Pancreas (tissue), 10 donors: ENCODE measurements around the gene DENND2A. TPM values are rescaled to one million over a fixed set of nuclear protein-coding genes. Genes with fewer than 3 reads are reported as not detected.

Experiments used
- ATAC-seq, 4 donors: fragments of 200-7000 bp; cut with Tn5 transposase; one replicate each; pipeline versions ENCODE4 v1.8.0 to v1.9.1; 2020; ENCODE audit warnings: mild to moderate bottlenecking in 4 of 4, moderate library complexity in 4 of 4
- DNase-seq, 6 donors: peaks; one replicate each; pipeline ENCODE4 v3.0.0-alpha.2; 2020
- FAIRE-seq: peaks from 2 replicates; lab custom pipeline; 2012; peaks lifted over from hg19 to GRCh38; lab: Jason Lieb, UNC
- H3K27ac ChIP-seq, 4 donors: fragments of 200-600 bp; sonication (generic); 1 replicate in 3 of 4; 2 replicates in 1 of 4; pipeline versions ENCODE4 v1.5.0 to v1.8.0; 2020
- H3K27me3 ChIP-seq, 4 donors: fragments of 200-600 bp; one replicate each; pipeline ENCODE4 v1.8.0; 2021
- H3K36me3 ChIP-seq, 3 donors: fragments of 200-600 bp; sonication (generic) in 1 of 3; one replicate each; pipeline versions ENCODE4 v1.5.0 to v1.8.0; 2020 to 2021
- H3K4me1 ChIP-seq, 3 donors: fragments of 200-600 bp; one replicate each; pipeline ENCODE4 v1.8.0; 2021
- H3K4me3 ChIP-seq, 4 donors: fragments of 200-600 bp; sonication (generic) in 2 of 4; one replicate each; pipeline versions ENCODE4 v1.5.0 to v1.8.0; 2020 to 2021
- H3K9me3 ChIP-seq, 4 donors: fragments of 200-600 bp; one replicate each; pipeline ENCODE4 v1.8.0; 2021
- WGBS, 2 donors: extraction: QIAGEN DNeasy Blood & Tissue Kit; methylation state at CpG; one replicate each; pipeline ENCODE4 v1.1.7; 2013; 5-methylcytosine and 5-hydroxymethylcytosine counted together
- intact Hi-C, 3 donors: fragments of 100-400 bp; cut with DNase I; formaldehyde crosslinking; loops; one replicate each; pipeline versions ENCODE4 v1.11.1 to v1.14.2; 2022
- polyA plus RNA-seq, 2 donors: library from polyadenylated mRNA; stranded (reverse); fragments of 200-250 nt; gene quantifications; one replicate each; pipeline ENCODE4 v1.2.3, GENCODE V29; 2013
- total RNA-seq, 6 donors: library from RNA; stranded (reverse); fragmentation: NEBNext Ultra II Directional in 4 of 6; extraction: Animal tissue kit (Norgen Biotek cat#: 25700) in 4 of 6; gene quantifications; one replicate each; pipeline versions ENCODE4 v1.2.1 to v1.2.4, GENCODE V29; 2021 to 2023
- TF ChIP-seq, protein P1 (sequence below), 4 donors: fragments of 200-600 bp; sonication (generic) in 3 of 4; IDR thresholded peaks; one replicate each; pipeline versions ENCODE4 v1.5.0 to v1.8.0; 2021; ENCODE audit warnings: antibody characterized with exemption in 4 of 4
- donor health status: healthy with polysubstance abuse.
- donor health status: DM: no; HTN: no; CAD: no; lungs with moderate emphysema.
- donor health status: DM: no; HTN: no; CAD: no.
- donor health status: control.
- donor health status: control.
- donor health status: Bipolar disorder and iron deficiency.
- donor health status: DM: yes; HTN: yes; CAD: no.
- donor health status: DM: no; HTN: no; CAD: no.
- donor health status: DM: no; HTN: no; CAD: no.
- donor health status: DM: yes; HTN: yes; CAD: no.

Gene DENND2A
- total and polyA plus RNA-seq, 8 donors, result 1.1 to 5.0 (median 1.8) TPM

DNA sequence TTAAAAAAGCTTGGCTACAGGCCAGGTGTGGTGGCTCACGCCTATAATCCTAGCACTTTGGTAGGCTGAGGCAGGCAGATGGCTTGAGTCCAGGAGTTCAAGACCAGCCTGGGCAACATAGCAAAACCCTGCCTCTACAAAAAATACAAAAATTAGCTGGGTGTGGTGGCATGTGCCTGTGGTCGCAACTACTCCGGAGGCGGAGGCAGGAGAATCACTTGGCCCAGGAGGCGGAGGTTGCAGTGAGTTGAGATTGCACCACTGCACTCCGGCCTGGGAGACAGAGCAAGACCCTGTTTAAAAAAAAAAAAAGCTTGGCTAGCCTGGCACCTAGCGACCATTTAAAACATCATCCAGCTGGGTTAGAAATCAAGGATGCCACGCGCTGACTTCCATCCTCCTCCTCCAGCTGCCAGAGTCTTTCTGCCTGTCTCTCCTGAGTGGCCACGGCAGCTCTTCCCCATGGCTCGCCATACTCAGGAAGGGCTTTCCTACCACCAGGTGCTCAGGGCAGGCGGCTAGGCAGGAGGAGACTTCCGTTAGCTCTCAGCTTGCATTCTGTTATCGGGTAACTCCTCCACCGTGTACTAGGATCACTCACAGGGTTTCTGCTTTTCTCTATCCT, 45.0 kb downstream of the DENND2A start:
- TF ChIP-seq, protein P1, sequence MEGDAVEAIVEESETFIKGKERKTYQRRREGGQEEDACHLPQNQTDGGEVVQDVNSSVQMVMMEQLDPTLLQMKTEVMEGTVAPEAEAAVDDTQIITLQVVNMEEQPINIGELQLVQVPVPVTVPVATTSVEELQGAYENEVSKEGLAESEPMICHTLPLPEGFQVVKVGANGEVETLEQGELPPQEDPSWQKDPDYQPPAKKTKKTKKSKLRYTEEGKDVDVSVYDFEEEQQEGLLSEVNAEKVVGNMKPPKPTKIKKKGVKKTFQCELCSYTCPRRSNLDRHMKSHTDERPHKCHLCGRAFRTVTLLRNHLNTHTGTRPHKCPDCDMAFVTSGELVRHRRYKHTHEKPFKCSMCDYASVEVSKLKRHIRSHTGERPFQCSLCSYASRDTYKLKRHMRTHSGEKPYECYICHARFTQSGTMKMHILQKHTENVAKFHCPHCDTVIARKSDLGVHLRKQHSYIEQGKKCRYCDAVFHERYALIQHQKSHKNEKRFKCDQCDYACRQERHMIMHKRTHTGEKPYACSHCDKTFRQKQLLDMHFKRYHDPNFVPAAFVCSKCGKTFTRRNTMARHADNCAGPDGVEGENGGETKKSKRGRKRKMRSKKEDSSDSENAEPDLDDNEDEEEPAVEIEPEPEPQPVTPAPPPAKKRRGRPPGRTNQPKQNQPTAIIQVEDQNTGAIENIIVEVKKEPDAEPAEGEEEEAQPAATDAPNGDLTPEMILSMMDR (IDR thresholded peaks at IDR 0.05), result no peak
- no peaks in the 10 kb centered on the region for H3K36me3 ChIP-seq
- no peak overlapping the region for H3K27ac ChIP-seq
- H3K27me3 ChIP-seq, result no peaks in the 10 kb centered on the region
- ATAC-seq (no peak), FAIRE-seq (no peak), DNase-seq (no peak)
- no peaks in the 10 kb centered on the region for H3K9me3 ChIP-seq
- H3K4me1 ChIP-seq, result no peaks in the 10 kb centered on the region
- intact Hi-C loops, result no loop called here
- no peak overlapping the region for H3K4me3 ChIP-seq
- WGBS, 2 donors, result 84 to 88% methylated on average over 15 of the region's 15 CpGs

DNA sequence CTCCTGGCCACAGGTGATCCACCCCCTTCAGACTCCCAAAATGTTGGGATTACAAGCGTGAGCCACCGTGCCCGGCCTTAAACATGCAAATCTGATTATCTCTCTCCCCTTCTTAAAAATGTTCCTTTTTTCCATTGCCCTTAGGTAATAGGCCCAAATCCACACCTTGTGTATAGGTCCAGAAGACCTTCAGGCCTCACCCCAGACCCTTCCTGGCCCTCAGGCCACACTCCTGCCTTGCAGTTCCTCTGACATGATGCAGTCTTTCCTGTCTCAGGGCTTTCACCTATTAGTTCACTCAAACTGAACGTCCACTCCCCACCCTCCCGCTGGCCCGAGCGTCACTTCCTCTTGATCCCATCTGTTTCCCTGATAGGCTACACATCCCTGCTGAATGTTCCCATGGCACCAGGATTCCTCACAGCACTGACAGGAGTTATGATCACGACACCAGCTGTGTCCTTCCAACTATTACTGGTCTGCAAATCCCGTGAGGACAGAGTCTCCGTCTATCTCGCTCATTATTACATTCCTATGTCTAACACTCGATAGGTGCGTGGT, 46.4 kb downstream of the DENND2A start:
- no peak overlapping the region for H3K27ac ChIP-seq
- no peaks in the 10 kb centered on the region for H3K27me3 ChIP-seq
- ATAC-seq (no peak), DNase-seq (no peak), FAIRE-seq (no peak)
- H3K4me3 ChIP-seq, result no peak overlapping the region
- no peaks in the 10 kb centered on the region for H3K36me3 ChIP-seq
- WGBS, 2 donors, result 89 to 94% methylated on average over 13 of the region's 13 CpGs
- H3K4me1 ChIP-seq, result no peaks in the 10 kb centered on the region
- TF ChIP-seq, protein P1 (IDR thresholded peaks at IDR 0.05), result no peak
- intact Hi-C loops, result no loop called here
- no peaks in the 10 kb centered on the region for H3K9me3 ChIP-seq

DNA sequence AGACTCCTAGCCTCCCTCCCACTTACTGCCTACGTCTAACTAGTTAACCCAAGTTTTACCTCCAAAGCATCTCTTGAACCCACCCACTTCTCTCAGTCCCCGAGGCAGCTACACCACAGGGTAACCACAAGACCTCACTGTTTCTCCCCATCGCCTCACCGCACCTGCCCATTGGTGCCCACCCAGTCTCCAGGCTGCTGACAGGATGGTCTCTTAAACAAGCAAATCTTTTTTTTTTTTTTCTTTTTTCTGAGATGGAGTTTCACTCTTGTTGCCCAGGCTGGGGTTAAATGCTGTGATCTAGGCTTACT, 47.0 kb downstream of the DENND2A start:
- 85 to 88% methylated on average over 4 of the region's 4 CpGs for WGBS, 2 donors
- DNase-seq (no peak), FAIRE-seq (no peak), ATAC-seq (no peak)
- Histone ChIP-seq H3K4me1 (no peaks in the 10 kb centered on the region), H3K27ac (no peak overlapping the region), H3K27me3 (no peaks in the 10 kb centered on the region), H3K36me3 (no peaks in the 10 kb centered on the region), H3K9me3 (no peaks in the 10 kb centered on the region), H3K4me3 (no peak overlapping the region)
- intact Hi-C loops, result no loop called here
- TF ChIP-seq, protein P1 (IDR thresholded peaks at IDR 0.05), result no peak

DNA sequence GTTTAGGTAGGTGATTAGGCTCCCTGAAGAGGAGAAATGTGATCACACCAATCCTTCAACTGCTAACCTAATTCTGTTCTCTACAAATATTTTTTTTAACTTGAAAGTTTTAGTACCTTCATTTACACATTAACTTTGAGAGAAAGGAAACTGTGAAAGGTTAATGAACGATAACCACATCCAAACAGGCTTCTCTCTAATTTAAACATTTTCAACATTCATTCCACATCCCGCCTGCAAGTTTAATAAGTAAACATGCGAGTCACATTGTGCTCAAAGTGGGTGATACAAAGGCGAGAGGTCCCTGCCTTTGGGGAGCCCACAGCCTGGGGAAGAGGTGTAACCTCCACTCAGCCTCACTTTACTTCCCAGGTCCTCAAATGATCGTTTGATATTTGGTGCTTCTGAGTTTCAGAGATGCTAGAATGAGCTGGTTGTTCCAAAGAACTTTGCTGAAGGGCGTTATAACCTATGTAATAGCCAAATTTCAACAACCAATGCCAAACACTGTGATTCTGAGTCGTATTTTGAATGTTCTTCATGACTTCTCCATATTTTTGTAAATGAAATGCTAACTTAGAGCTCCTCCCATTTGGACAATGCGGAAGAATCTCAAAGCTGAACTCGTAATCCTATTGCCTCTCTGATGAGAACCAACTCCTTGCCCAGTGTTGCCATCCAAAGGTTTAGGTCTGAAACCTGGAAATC, 47.5 kb downstream of the DENND2A start:
- FAIRE-seq, result no peak
- H3K27ac ChIP-seq, result no peak overlapping the region
- H3K4me1 ChIP-seq, result no peaks in the 10 kb centered on the region
- H3K4me3 ChIP-seq, result no peak overlapping the region
- no peaks in the 10 kb centered on the region for H3K36me3 ChIP-seq
- no peak for ATAC-seq
- DNase-seq, result no peak
- 61 to 64% methylated on average over 9 of the region's 9 CpGs for WGBS, 2 donors
- intact Hi-C loops, result no loop called here
- H3K9me3 ChIP-seq, result no peaks in the 10 kb centered on the region
- TF ChIP-seq, protein P1 (IDR thresholded peaks at IDR 0.05), result no peak
- no peaks in the 10 kb centered on the region for H3K27me3 ChIP-seq
